Transverse colon (tissue), 4 donors: ENCODE data around the gene MX2. TPM values are rescaled to one million over a fixed set of nuclear protein-coding genes. Genes with fewer than 3 reads are reported as not detected.

Source experiments
- DNase-seq: peaks from one replicate; pipeline ENCODE4 v3.0.0-alpha.2; 2019
- H3K27ac ChIP-seq, 4 donors: fragments of 200-600 bp; sonication (generic); 2 replicates each; pipeline ENCODE4 v1.5.1; 2016 to 2018; ENCODE audit warnings: inconsistent platforms in 4 of 4
- H3K27me3 ChIP-seq: fragments of 200-600 bp; sonication (generic); 2 replicates; pipeline ENCODE4 v1.5.1; 2017; ENCODE audit warnings: inconsistent platforms
- H3K36me3 ChIP-seq, 4 donors: fragments of 200-600 bp; sonication (generic); 2 replicates each; pipeline ENCODE4 v1.5.1; 2017 to 2019; ENCODE audit warnings: inconsistent platforms in 4 of 4
- H3K4me1 ChIP-seq, 4 donors: fragments of 200-600 bp; sonication (generic); 2 replicates each; pipeline ENCODE4 v1.5.1; 2017 to 2020; ENCODE audit warnings: inconsistent platforms in 4 of 4
- H3K4me3 ChIP-seq, 4 donors: fragments of 200-600 bp; sonication (generic); 1 replicate in 1 of 4; 2 replicates in 3 of 4; pipeline versions ENCODE4 v1.5.1 to v1.6.1; 2017 to 2019; ENCODE audit warnings: inconsistent platforms in 4 of 4
- H3K9me3 ChIP-seq, 2 donors: fragments of 200-600 bp; sonication (generic); 2 replicates each; pipeline ENCODE4 v1.5.1; 2017 to 2019; ENCODE audit warnings: inconsistent platforms in 2 of 2
- CTCF ChIP-seq, 5 experiments: fragments of 200-600 bp in 3 of 5; fragments of 450-650 bp in 2 of 5; sonication (generic) in 3 of 5; IDR thresholded peaks; 1 replicate in 2 of 5; 2 replicates in 3 of 5; pipeline ENCODE4 v1.5.1; 2016 to 2017; ENCODE audit warnings: antibody characterized with exemption in 5 of 5, inconsistent platforms in 3 of 5, mild to moderate bottlenecking in 2 of 5, moderate library complexity in 1 of 5
- EP300 ChIP-seq: sonication (generic); formaldehyde crosslinking; IDR thresholded peaks from one replicate; pipeline ENCODE4 v1.6.1; 2017; ENCODE audit warnings: antibody characterized with exemption, low read depth
- POLR2A ChIP-seq: fragments of 450-650 bp; IDR thresholded peaks from one replicate; pipeline ENCODE4 v1.6.1; 2016; ENCODE audit warnings: antibody characterized with exemption, mild to moderate bottlenecking, moderate library complexity
- POLR2AphosphoS5 ChIP-seq, 3 donors: sonication (generic); formaldehyde crosslinking; IDR thresholded peaks; one replicate each; pipeline ENCODE4 v1.6.1; 2016; ENCODE audit warnings: antibody characterized with exemption in 3 of 3
- WGBS, 2 donors: methylation state at CpG; one replicate each; pipeline ENCODE4 v1.1.5; 2018; ENCODE audit warnings: low coverage in 1 of 2; 5-methylcytosine and 5-hydroxymethylcytosine counted together
- in situ Hi-C, 4 donors: fragments of 200-750 bp; cut with MboI; loops; one replicate each; pipeline versions ENCODE4 v1.15.0 to v1.15.1; 2017; ENCODE audit warnings: low sequenced_read_pairs in 3 of 4, low pct_ligation_motif_present in 1 of 4, low pct_unique_long_range_greater_than_20kb in 1 of 4
- intact Hi-C: fragments of 100-400 bp; cut with DNase I; formaldehyde crosslinking; loops from one replicate; pipeline ENCODE4 v1.15.1; 2023; ENCODE audit warnings: low total_unique reads
- total RNA-seq, 4 donors: library from RNA; depleted of rRNA; stranded (reverse); fragments of >200 nt; gene quantifications; one replicate each; pipeline ENCODE4 v1.1.0, GENCODE V29; 2016

Gene MX2
- total RNA-seq, 4 donors from 2014 or later: 3.4 to 16.9 (median 4.1) TPM

- TF ChIP-seq POLR2AphosphoS5 (IDR thresholded peaks at IDR 0.05): peak in 1 of 3 donors; percentile 14
- no peak for TF ChIP-seq POLR2A
- no peak for TF ChIP-seq CTCF (IDR thresholded peaks at IDR 0.05)
- no peak for TF ChIP-seq EP300
- no peaks in the 10 kb centered on the region for H3K9me3 ChIP-seq
- no peaks in the 10 kb centered on the region for H3K27me3 ChIP-seq
- DNase-seq: no peak
- peaks cover 0 to 29% (median 0%) of the 10 kb centered on the region in 4 donors for H3K4me1 ChIP-seq
- in situ Hi-C loops: no loop called here
- no peaks in the 10 kb centered on the region for H3K36me3 ChIP-seq
- peak overlapping the region in 3 of 4 donors; percentile 1 to 42 (median 12) for H3K4me3 ChIP-seq
- intact Hi-C loops: no loop called here
- peak overlapping the region; percentile 8 to 56 (median 24) for H3K27ac ChIP-seq
- 76 to 88% methylated on average over 13 to 30 of the region's 30 CpGs for WGBS, 2 donors
Measured at GRCh38 chr21:41369920-41370839, 8.4 kb downstream of the MX2 start.

GRCh38 chr21:41370840-41371684, 9.2 kb downstream of the MX2 start:
- in situ Hi-C loops (no loop called here), intact Hi-C loops (no loop called here)
- no peak overlapping the region for H3K27ac ChIP-seq
- H3K9me3 ChIP-seq: no peaks in the 10 kb centered on the region
- peaks cover 0 to 28% (median 0%) of the 10 kb centered on the region in 4 donors for H3K4me1 ChIP-seq
- no peaks in the 10 kb centered on the region for H3K36me3 ChIP-seq
- H3K4me3 ChIP-seq: no peak overlapping the region
- 78 to 93% methylated on average over 3 to 12 of the region's 12 CpGs for WGBS, 2 donors
- TF ChIP-seq EP300 (no peak), POLR2A (no peak)
- no peaks in the 10 kb centered on the region for H3K27me3 ChIP-seq
- DNase-seq: no peak

- 94% methylated on average over 6 to 7 of the region's 7 CpGs for WGBS, 2 donors
- H3K4me1 ChIP-seq: peaks cover 0 to 22% (median 0%) of the 10 kb centered on the region in 4 donors
- H3K27ac ChIP-seq: no peak overlapping the region
- intact Hi-C loops: no loop called here
- H3K27me3 ChIP-seq: no peaks in the 10 kb centered on the region
- in situ Hi-C loops: no loop called here
- no peaks in the 10 kb centered on the region for H3K9me3 ChIP-seq
- H3K4me3 ChIP-seq: no peak overlapping the region
- DNase-seq: no peak
- TF ChIP-seq EP300 (no peak), POLR2A (no peak), CTCF (IDR thresholded peaks at IDR 0.05) (no peak), POLR2AphosphoS5 (IDR thresholded peaks at IDR 0.05) (no peak)
- H3K36me3 ChIP-seq: no peaks in the 10 kb centered on the region
Measured at GRCh38 chr21:41371685-41372030, 9.8 kb downstream of the MX2 start.

- no peaks in the 10 kb centered on the region for H3K9me3 ChIP-seq
- TF ChIP-seq POLR2AphosphoS5 (IDR thresholded peaks at IDR 0.05) (no peak), CTCF (IDR thresholded peaks at IDR 0.05) (no peak), EP300 (no peak), POLR2A (no peak)
- 77% methylated on average over 3 of the region's 4 CpGs; no CpG with 5 or more reads in 1 of the 2 donors for WGBS, 2 donors
- no peak overlapping the region for H3K4me3 ChIP-seq
- peaks cover 0 to 7% (median 0%) of the 10 kb centered on the region in 4 donors for H3K4me1 ChIP-seq
- H3K27ac ChIP-seq: no peak overlapping the region
- in situ Hi-C loops (no loop called here), intact Hi-C loops (no loop called here)
- DNase-seq: no peak
- H3K27me3 ChIP-seq: no peaks in the 10 kb centered on the region
- no peaks in the 10 kb centered on the region for H3K36me3 ChIP-seq
Measured at GRCh38 chr21:41373253-41373652, 11.4 kb downstream of the MX2 start.
